ENCODE data around the gene PLD2. TPM values are rescaled to one million over a fixed set of nuclear protein-coding genes. Genes with fewer than 3 reads are reported as not detected.

The PLD2 gene
- total and polyA plus RNA-seq, 9 of the 15 experiments (the other 6 are each of a cell fraction or from before 2014, with no cell fraction given): 0.20 to 7.5 (median 3.3) TPM

DNA sequence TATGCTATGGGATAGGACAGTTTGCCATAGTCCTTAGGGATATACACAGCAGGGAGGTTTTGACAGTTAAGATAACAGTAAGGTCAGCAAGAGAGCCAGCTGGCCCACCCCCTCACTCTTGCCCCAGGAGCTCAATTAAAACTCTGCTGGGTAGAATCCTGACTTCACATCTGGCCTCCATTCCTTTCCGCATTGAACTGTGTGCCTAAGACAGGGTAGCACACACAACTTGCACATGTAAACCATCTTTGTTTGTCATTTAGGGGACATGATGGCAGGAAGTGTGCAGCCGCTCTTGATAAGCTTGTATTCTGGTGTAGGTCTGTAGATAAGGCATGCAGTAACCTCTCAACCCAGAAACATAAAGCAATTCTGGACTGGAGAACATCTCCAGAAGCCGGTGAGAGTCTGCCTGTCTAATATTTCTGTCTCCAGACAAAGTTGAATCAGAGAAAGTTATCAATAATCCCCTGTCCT lies 31.4 kb downstream of the PLD2 start (continued):
- TF ChIP-seq, protein P1, sequence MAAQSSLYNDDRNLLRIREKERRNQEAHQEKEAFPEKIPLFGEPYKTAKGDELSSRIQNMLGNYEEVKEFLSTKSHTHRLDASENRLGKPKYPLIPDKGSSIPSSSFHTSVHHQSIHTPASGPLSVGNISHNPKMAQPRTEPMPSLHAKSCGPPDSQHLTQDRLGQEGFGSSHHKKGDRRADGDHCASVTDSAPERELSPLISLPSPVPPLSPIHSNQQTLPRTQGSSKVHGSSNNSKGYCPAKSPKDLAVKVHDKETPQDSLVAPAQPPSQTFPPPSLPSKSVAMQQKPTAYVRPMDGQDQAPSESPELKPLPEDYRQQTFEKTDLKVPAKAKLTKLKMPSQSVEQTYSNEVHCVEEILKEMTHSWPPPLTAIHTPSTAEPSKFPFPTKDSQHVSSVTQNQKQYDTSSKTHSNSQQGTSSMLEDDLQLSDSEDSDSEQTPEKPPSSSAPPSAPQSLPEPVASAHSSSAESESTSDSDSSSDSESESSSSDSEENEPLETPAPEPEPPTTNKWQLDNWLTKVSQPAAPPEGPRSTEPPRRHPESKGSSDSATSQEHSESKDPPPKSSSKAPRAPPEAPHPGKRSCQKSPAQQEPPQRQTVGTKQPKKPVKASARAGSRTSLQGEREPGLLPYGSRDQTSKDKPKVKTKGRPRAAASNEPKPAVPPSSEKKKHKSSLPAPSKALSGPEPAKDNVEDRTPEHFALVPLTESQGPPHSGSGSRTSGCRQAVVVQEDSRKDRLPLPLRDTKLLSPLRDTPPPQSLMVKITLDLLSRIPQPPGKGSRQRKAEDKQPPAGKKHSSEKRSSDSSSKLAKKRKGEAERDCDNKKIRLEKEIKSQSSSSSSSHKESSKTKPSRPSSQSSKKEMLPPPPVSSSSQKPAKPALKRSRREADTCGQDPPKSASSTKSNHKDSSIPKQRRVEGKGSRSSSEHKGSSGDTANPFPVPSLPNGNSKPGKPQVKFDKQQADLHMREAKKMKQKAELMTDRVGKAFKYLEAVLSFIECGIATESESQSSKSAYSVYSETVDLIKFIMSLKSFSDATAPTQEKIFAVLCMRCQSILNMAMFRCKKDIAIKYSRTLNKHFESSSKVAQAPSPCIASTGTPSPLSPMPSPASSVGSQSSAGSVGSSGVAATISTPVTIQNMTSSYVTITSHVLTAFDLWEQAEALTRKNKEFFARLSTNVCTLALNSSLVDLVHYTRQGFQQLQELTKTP (IDR thresholded peaks at IDR 0.05; ENCODE audit: low read depth in 1 of 2, partially characterized antibody in 2 of 2): no peak
- TF ChIP-seq, protein P2, sequence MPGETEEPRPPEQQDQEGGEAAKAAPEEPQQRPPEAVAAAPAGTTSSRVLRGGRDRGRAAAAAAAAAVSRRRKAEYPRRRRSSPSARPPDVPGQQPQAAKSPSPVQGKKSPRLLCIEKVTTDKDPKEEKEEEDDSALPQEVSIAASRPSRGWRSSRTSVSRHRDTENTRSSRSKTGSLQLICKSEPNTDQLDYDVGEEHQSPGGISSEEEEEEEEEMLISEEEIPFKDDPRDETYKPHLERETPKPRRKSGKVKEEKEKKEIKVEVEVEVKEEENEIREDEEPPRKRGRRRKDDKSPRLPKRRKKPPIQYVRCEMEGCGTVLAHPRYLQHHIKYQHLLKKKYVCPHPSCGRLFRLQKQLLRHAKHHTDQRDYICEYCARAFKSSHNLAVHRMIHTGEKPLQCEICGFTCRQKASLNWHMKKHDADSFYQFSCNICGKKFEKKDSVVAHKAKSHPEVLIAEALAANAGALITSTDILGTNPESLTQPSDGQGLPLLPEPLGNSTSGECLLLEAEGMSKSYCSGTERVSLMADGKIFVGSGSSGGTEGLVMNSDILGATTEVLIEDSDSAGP (CRISPR knock-in tag; IDR thresholded peaks at IDR 0.05): no peak
- TF ChIP-seq DACH1 (IDR thresholded peaks at IDR 0.05; ENCODE audit: partially characterized antibody) (peak; percentile 53), TCF7 (IDR thresholded peaks at IDR 0.05; ENCODE audit: borderline replicate concordance) (no peak), YBX1 (IDR thresholded peaks at IDR 0.05) (no peak), EHMT2 (IDR thresholded peaks at IDR 0.05) (0 out of 2 replicates have a peak, but pooled peaks have one; percentile 15), TEAD4 (IDR thresholded peaks at IDR 0.05; ENCODE audit: low read length) (peak; percentile 68), TEAD4 (CRISPR knock-in tag; IDR thresholded peaks at IDR 0.05; ENCODE audit: borderline replicate concordance) (no peak), EGR1 (conservative IDR thresholded peaks at IDR 0.05) (peak; percentile 70), PML (IDR thresholded peaks at IDR 0.05; ENCODE audit: low read length) (peak; percentile 49), NR2F6 (CRISPR knock-in tag; IDR thresholded peaks at IDR 0.05) (no peak), CBX3 (IDR thresholded peaks at IDR 0.05; ENCODE audit: borderline replicate concordance in 1 of 2, low read length in 2 of 2) (0 out of 3 replicates have a peak, but pooled peaks of 1 of the 2 experiments have one; percentile 35)
- TF ChIP-seq, protein P3, sequence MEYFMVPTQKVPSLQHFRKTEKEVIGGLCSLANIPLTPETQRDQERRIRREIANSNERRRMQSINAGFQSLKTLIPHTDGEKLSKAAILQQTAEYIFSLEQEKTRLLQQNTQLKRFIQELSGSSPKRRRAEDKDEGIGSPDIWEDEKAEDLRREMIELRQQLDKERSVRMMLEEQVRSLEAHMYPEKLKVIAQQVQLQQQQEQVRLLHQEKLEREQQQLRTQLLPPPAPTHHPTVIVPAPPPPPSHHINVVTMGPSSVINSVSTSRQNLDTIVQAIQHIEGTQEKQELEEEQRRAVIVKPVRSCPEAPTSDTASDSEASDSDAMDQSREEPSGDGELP (CRISPR knock-in tag; IDR thresholded peaks at IDR 0.05; ENCODE audit: borderline replicate concordance): peak; percentile 48; the same call in 1 of the 2 replicates
- TF ChIP-seq, protein P4, sequence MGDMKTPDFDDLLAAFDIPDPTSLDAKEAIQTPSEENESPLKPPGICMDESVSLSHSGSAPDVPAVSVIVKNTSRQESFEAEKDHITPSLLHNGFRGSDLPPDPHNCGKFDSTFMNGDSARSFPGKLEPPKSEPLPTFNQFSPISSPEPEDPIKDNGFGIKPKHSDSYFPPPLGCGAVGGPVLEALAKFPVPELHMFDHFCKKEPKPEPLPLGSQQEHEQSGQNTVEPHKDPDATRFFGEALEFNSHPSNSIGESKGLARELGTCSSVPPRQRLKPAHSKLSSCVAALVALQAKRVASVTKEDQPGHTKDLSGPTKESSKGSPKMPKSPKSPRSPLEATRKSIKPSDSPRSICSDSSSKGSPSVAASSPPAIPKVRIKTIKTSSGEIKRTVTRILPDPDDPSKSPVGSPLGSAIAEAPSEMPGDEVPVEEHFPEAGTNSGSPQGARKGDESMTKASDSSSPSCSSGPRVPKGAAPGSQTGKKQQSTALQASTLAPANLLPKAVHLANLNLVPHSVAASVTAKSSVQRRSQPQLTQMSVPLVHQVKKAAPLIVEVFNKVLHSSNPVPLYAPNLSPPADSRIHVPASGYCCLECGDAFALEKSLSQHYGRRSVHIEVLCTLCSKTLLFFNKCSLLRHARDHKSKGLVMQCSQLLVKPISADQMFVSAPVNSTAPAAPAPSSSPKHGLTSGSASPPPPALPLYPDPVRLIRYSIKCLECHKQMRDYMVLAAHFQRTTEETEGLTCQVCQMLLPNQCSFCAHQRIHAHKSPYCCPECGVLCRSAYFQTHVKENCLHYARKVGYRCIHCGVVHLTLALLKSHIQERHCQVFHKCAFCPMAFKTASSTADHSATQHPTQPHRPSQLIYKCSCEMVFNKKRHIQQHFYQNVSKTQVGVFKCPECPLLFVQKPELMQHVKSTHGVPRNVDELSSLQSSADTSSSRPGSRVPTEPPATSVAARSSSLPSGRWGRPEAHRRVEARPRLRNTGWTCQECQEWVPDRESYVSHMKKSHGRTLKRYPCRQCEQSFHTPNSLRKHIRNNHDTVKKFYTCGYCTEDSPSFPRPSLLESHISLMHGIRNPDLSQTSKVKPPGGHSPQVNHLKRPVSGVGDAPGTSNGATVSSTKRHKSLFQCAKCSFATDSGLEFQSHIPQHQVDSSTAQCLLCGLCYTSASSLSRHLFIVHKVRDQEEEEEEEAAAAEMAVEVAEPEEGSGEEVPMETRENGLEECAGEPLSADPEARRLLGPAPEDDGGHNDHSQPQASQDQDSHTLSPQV (IDR thresholded peaks at IDR 0.05): peak; percentile 60
- TF ChIP-seq, protein P5, sequence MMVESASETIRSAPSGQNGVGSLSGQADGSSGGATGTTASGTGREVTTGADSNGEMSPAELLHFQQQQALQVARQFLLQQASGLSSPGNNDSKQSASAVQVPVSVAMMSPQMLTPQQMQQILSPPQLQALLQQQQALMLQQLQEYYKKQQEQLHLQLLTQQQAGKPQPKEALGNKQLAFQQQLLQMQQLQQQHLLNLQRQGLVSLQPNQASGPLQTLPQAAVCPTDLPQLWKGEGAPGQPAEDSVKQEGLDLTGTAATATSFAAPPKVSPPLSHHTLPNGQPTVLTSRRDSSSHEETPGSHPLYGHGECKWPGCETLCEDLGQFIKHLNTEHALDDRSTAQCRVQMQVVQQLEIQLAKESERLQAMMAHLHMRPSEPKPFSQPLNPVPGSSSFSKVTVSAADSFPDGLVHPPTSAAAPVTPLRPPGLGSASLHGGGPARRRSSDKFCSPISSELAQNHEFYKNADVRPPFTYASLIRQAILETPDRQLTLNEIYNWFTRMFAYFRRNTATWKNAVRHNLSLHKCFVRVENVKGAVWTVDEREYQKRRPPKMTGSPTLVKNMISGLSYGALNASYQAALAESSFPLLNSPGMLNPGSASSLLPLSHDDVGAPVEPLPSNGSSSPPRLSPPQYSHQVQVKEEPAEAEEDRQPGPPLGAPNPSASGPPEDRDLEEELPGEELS (CRISPR knock-in tag; IDR thresholded peaks at IDR 0.05; ENCODE audit: borderline replicate concordance): no peak
